ENCODE data around the gene JAKMIP1. TPM values are rescaled to one million over a fixed set of nuclear protein-coding genes. Genes with fewer than 3 reads are reported as not detected.

Gene JAKMIP1
- total RNA-seq, 1 donor from 2014 or later: not detected

- TF ChIP-seq, protein P1, sequence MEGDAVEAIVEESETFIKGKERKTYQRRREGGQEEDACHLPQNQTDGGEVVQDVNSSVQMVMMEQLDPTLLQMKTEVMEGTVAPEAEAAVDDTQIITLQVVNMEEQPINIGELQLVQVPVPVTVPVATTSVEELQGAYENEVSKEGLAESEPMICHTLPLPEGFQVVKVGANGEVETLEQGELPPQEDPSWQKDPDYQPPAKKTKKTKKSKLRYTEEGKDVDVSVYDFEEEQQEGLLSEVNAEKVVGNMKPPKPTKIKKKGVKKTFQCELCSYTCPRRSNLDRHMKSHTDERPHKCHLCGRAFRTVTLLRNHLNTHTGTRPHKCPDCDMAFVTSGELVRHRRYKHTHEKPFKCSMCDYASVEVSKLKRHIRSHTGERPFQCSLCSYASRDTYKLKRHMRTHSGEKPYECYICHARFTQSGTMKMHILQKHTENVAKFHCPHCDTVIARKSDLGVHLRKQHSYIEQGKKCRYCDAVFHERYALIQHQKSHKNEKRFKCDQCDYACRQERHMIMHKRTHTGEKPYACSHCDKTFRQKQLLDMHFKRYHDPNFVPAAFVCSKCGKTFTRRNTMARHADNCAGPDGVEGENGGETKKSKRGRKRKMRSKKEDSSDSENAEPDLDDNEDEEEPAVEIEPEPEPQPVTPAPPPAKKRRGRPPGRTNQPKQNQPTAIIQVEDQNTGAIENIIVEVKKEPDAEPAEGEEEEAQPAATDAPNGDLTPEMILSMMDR (conservative IDR thresholded peaks at IDR 0.05; ENCODE audit: low read depth, low read length): no peak
- no peak overlapping the region for H3K4me3 ChIP-seq (ENCODE audit: low read depth, low read length)
- no peak for DNase-seq (ENCODE audit: low read depth)
These were observed 89.5 kb downstream of the JAKMIP1 start for GRCh38 chr4:6110681-6111353.

DNA sequence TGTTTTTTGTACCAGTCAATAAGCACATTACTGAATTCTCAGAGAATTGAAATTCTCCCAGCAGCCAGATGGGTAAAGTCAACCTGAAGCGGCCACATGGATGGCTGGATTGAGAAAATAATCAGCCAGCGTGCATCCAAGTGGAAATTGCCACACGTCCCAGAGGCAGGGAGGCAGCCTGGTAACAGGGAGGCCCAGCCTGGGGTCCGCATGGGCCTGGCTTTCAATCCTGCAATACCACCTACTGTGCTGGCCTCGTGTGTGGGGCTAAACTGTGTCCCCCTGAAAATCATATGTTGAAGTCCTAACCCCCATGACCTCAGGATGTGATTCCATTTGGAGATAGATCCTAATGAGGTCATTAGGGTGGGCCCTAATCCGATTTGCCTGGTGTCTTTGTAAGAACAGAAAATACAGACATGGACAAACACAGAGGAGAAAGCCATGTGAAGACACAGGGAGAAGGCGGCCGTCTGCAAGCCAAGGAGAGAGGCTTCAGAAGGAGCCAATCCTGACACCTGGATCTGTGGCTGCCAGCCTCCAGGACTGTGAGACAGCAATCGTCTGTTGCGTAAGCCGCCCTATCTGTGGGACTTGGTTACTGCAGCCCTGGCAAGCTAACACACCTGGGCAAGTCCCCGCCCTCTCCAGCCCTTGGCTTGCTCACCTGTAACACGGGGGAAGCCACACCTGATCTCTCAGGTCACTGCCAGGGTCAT is 90.3 kb downstream of the JAKMIP1 start:
- no peak overlapping the region for H3K4me3 ChIP-seq (ENCODE audit: low read depth, low read length)
- TF ChIP-seq, protein P1 (conservative IDR thresholded peaks at IDR 0.05; ENCODE audit: low read depth, low read length): peak; percentile 38
- no peak for DNase-seq (ENCODE audit: low read depth)

- no peak overlapping the region for H3K4me3 ChIP-seq (ENCODE audit: low read depth, low read length)
- DNase-seq (ENCODE audit: low read depth): no peak
- TF ChIP-seq, protein P1 (conservative IDR thresholded peaks at IDR 0.05; ENCODE audit: low read depth, low read length): no peak
These were observed 92.5 kb downstream of the JAKMIP1 start for GRCh38 chr4:6107886-6108285.

DNA sequence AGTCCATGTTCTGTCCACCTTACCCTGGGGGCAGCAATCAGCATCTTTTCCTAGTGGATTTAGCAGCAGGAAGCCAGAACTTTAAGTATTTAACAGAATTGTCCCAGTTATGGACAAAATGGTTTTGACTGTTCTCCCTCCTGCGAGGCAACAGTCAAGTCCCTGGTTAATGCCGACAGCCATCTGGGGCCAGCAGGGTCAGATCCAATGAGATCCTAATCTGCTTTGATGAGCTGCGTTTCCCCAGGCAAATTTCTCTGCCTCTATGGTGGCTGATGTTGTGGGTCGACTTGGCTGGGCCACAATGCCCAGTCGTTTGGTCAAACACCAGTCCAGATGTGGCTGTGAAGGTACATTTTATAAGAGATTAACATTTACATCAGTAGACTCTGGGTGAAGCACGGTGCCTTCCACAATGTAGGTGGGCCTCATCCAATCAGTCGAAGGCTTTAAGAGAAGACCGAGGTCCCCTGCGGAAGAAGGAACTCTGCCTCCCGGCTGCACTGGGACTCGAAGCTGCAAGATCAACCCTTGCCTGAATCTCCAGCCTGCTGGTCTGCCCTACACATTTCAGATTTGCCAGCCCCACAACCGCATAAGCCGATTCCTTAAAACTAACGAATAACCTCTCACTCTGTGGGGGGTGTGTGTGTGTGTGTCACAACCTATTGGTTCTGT is 93.1 kb downstream of the JAKMIP1 start:
- no peak overlapping the region for H3K4me3 ChIP-seq (ENCODE audit: low read depth, low read length)
- no peak for DNase-seq (ENCODE audit: low read depth)
- TF ChIP-seq, protein P1 (conservative IDR thresholded peaks at IDR 0.05; ENCODE audit: low read depth, low read length): no peak

DNA sequence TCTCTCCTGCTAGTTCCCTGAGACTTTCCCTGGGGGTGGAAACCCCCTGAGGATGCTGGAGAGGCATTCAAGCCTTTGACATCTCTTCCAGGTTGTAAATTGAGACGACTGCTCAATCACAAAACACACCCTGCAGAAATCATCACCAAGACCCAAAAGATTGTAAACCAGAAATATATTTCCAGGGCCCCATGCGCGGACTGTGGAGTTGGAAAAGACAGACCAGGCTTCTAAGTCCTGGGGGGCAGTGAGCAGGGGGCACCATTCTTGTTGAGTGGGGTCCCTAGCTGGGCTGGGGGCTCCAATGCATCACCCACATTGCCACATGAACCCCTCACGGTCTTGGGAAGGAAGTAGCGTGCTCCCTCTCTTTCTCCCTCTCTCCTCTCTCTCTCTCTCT is 94.2 kb downstream of the JAKMIP1 start:
- no peak overlapping the region for H3K4me3 ChIP-seq (ENCODE audit: low read depth, low read length)
- TF ChIP-seq, protein P1 (conservative IDR thresholded peaks at IDR 0.05; ENCODE audit: low read depth, low read length): no peak
- no peak for DNase-seq (ENCODE audit: low read depth)

DNA sequence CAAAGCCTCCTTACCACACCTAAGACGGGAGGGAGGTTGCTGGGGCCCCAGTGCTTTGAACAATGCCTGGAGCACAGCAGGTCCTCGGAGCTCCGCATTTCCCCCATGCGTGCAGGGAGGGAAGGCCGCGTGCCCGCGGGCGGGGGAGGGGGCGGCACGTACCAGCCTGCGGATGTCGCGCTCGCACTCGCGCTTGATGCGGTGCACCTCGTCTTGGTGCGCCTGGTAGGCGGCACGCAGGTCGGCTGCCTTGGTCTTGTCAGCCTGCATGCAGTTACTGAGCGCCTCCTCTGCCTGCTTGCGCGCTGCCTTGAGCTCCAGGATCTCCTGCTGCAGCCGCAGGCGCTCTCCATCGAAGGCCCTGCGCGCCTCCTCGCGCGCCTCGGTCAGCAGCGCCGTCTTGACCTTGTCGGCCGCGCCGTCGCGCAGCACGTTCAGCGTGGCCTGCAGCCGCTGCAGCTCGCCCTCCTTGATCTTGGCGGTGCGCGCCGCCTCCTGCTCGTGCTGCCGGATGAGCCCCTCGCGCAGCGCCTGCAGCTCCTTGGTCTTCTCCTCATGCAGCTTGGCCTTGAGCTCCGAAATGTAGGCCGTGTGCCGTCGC is 94.9 kb downstream of the JAKMIP1 start:
- DNase-seq (ENCODE audit: low read depth): no peak
- H3K4me3 ChIP-seq (ENCODE audit: low read depth, low read length): no peak overlapping the region
- TF ChIP-seq, protein P1 (conservative IDR thresholded peaks at IDR 0.05; ENCODE audit: low read depth, low read length): no peak

Data from epithelial cell of proximal tubule (primary cell).